ENCODE results near the gene SEMA3F.

The SEMA3F gene

GRCh38 chr3:50205413-50206276 lies 50.5 kb downstream of the SEMA3F start:
- Histone ChIP-seq H3F3A (ENCODE audit: insufficient read depth, low read length) (no peaks in the 10 kb centered on the region), H3K36me3 (replicated peaks; ENCODE audit: insufficient read depth, low read length) (no peaks in the 10 kb centered on the region), H3K4me2 (ENCODE audit: low read depth, low read length) (peak overlapping the region; percentile 37; the same call in 1 of the 2 replicates), H3K79me2 (ENCODE audit: low read length) (no peaks in the 10 kb centered on the region), H3K4me3 (ENCODE audit: low read length) (no peak overlapping the region), H4K20me1 (ENCODE audit: insufficient read depth, low read length) (no peaks in the 10 kb centered on the region; the same call in 1 of the 2 replicates), H3K9me3 (replicated peaks; ENCODE audit: insufficient read depth, low read length) (no peaks in the 10 kb centered on the region), H3K9me2 (replicated peaks; ENCODE audit: insufficient read depth, low read length) (no peaks in the 10 kb centered on the region), H2AFZ (ENCODE audit: low read length) (no peak overlapping the region), H3K27ac (ENCODE audit: low read length) (no peak overlapping the region), H3K9ac (ENCODE audit: low read length) (no peak overlapping the region), H3K4me1 (ENCODE audit: low read length) (no peaks in the 10 kb centered on the region), H3K27me3 (replicated peaks; ENCODE audit: insufficient read depth, low read length) (peaks cover 87% of the 10 kb centered on the region)
- DNase-seq: no peak
- TF ChIP-seq EZH2phosphoT487 (IDR thresholded peaks at IDR 0.05; ENCODE audit: low read length) (no peak), EZH2 (optimal IDR thresholded peaks at IDR 0.05; ENCODE audit: low read depth, low read length) (no peak)
- TF ChIP-seq, protein P1, sequence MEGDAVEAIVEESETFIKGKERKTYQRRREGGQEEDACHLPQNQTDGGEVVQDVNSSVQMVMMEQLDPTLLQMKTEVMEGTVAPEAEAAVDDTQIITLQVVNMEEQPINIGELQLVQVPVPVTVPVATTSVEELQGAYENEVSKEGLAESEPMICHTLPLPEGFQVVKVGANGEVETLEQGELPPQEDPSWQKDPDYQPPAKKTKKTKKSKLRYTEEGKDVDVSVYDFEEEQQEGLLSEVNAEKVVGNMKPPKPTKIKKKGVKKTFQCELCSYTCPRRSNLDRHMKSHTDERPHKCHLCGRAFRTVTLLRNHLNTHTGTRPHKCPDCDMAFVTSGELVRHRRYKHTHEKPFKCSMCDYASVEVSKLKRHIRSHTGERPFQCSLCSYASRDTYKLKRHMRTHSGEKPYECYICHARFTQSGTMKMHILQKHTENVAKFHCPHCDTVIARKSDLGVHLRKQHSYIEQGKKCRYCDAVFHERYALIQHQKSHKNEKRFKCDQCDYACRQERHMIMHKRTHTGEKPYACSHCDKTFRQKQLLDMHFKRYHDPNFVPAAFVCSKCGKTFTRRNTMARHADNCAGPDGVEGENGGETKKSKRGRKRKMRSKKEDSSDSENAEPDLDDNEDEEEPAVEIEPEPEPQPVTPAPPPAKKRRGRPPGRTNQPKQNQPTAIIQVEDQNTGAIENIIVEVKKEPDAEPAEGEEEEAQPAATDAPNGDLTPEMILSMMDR (IDR thresholded peaks at IDR 0.05; ENCODE audit: low read length): no peak

GRCh38 chr3:50207359-50208042 lies 52.4 kb downstream of the SEMA3F start:
- no peaks in the 10 kb centered on the region for H3K4me1 ChIP-seq (ENCODE audit: low read length)
- H2AFZ ChIP-seq (ENCODE audit: low read length): no peak overlapping the region
- H3K4me3 ChIP-seq (ENCODE audit: low read length): no peak overlapping the region
- peaks cover 79% of the 10 kb centered on the region for H3K27me3 ChIP-seq (replicated peaks; ENCODE audit: insufficient read depth, low read length)
- H3F3A ChIP-seq (ENCODE audit: insufficient read depth, low read length): no peaks in the 10 kb centered on the region
- DNase-seq: no peak
- no peak overlapping the region for H3K4me2 ChIP-seq (ENCODE audit: low read depth, low read length)
- H3K9ac ChIP-seq (ENCODE audit: low read length): no peak overlapping the region
- H4K20me1 ChIP-seq (ENCODE audit: insufficient read depth, low read length): no peaks in the 10 kb centered on the region; the same call in 1 of the 2 replicates
- H3K36me3 ChIP-seq (replicated peaks; ENCODE audit: insufficient read depth, low read length): no peaks in the 10 kb centered on the region
- TF ChIP-seq EZH2 (optimal IDR thresholded peaks at IDR 0.05; ENCODE audit: low read depth, low read length): no peak
- TF ChIP-seq EZH2phosphoT487 (IDR thresholded peaks at IDR 0.05; ENCODE audit: low read length): no peak
- TF ChIP-seq, protein P1 (IDR thresholded peaks at IDR 0.05; ENCODE audit: low read length): no peak
- no peaks in the 10 kb centered on the region for H3K9me3 ChIP-seq (replicated peaks; ENCODE audit: insufficient read depth, low read length)
- no peak overlapping the region for H3K27ac ChIP-seq (ENCODE audit: low read length)
- no peaks in the 10 kb centered on the region for H3K79me2 ChIP-seq (ENCODE audit: low read length)
- H3K9me2 ChIP-seq (replicated peaks; ENCODE audit: insufficient read depth, low read length): no peaks in the 10 kb centered on the region

DNA sequence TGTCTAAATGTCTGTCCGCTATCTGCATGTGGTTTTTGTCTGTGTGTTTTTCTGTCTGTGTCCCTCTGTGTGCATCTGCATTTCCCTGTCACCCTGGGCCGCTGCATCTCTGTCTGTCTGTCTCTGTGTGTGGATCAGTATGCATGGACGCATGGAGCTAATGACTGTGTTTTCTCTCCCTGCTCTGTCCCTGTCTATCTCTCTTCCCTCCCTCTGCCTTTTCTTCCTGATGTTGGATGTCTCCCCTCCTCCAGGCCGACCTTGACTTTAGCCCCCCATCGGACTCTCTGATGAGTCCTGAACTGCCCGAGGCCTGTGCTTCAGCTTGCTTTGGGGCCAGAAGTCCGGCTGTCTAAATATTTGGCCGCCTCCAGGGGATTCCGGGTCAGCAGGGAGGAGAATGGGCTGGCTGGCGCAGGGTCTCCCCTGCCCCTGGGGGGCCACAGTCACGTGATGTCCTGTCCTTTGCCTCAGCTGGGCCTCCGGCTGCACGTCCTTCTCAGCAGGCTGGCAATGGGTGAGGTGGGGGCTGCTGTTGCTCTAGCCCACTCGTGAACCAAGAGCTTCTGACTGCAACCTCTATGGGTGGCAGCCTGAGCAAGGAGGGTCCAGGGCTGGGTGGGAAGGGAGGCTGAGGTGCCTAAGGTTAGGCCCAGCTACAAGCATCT lies 53.7 kb downstream of the SEMA3F start:
- H2AFZ ChIP-seq (ENCODE audit: low read length): no peak overlapping the region
- no peaks in the 10 kb centered on the region; the same call in 1 of the 2 replicates for H4K20me1 ChIP-seq (ENCODE audit: insufficient read depth, low read length)
- no peaks in the 10 kb centered on the region for H3K4me1 ChIP-seq (ENCODE audit: low read length)
- no peaks in the 10 kb centered on the region for H3K9me2 ChIP-seq (replicated peaks; ENCODE audit: insufficient read depth, low read length)
- no peak overlapping the region for H3K4me3 ChIP-seq (ENCODE audit: low read length)
- no peaks in the 10 kb centered on the region for H3K36me3 ChIP-seq (replicated peaks; ENCODE audit: insufficient read depth, low read length)
- no peak overlapping the region for H3K9ac ChIP-seq (ENCODE audit: low read length)
- no peak overlapping the region for H3K4me2 ChIP-seq (ENCODE audit: low read depth, low read length)
- no peaks in the 10 kb centered on the region for H3K79me2 ChIP-seq (ENCODE audit: low read length)
- no peak overlapping the region for H3K27ac ChIP-seq (ENCODE audit: low read length)
- H3K27me3 ChIP-seq (replicated peaks; ENCODE audit: insufficient read depth, low read length): peaks cover 73% of the 10 kb centered on the region
- H3K9me3 ChIP-seq (replicated peaks; ENCODE audit: insufficient read depth, low read length): no peaks in the 10 kb centered on the region
- no peak for DNase-seq
- no peaks in the 10 kb centered on the region for H3F3A ChIP-seq (ENCODE audit: insufficient read depth, low read length)
- TF ChIP-seq EZH2phosphoT487 (IDR thresholded peaks at IDR 0.05; ENCODE audit: low read length) (no peak), EZH2 (optimal IDR thresholded peaks at IDR 0.05; ENCODE audit: low read depth, low read length) (no peak)
- TF ChIP-seq, protein P1 (IDR thresholded peaks at IDR 0.05; ENCODE audit: low read length): no peak
